Measurements from ENCODE around the gene ARL8B. TPM values are rescaled to one million over a fixed set of nuclear protein-coding genes. Genes with fewer than 3 reads are reported as not detected.
A peak's percentile ranks its signal among the peaks of the same experiment; 100 is the strongest.

Gene ARL8B
- polyA plus RNA-seq, 3 donors: 46.6 to 121 (median 101) TPM

GRCh38 chr3:5198986-5199731 is 77.1 kb downstream of the ARL8B start:
- H3K27ac Mint-ChIP-seq: peak overlapping the region; percentile 93 to 97 (median 95)
- Histone ChIP-seq H3K27ac (ENCODE audit: low read depth in 1 of 2, low read length in 2 of 2) (peak overlapping the region; percentile 41 to 88), H3K9ac (ENCODE audit: insufficient read depth, low read length, poor library complexity, severe bottlenecking) (peak overlapping the region; percentile 47), H3K27me3 (ENCODE audit: control insufficient read depth in 2 of 2, insufficient read depth in 2 of 2, low read length in 2 of 2) (no peaks in the 10 kb centered on the region), H3K4me1 (ENCODE audit: control insufficient read depth in 1 of 2, insufficient read depth in 2 of 2, low read length in 2 of 2) (peaks cover 57 to 59% of the 10 kb centered on the region in 2 donors), H4K20me1 (ENCODE audit: insufficient read depth, low read length) (peaks cover 29% of the 10 kb centered on the region), H2AFZ (ENCODE audit: insufficient read depth, low read depth, low read length, poor library complexity, severe bottlenecking) (no peak overlapping the region), H3K4me2 (replicated peaks; ENCODE audit: extremely low read depth, low read length, poor library complexity, severe bottlenecking) (peak overlapping the region; percentile 24), H3K36me3 (replicated peaks in 1 of 2; ENCODE audit: control insufficient read depth in 1 of 2, insufficient read depth in 2 of 2, low read length in 2 of 2) (peaks cover 36 to 47% of the 10 kb centered on the region in 2 donors), H3K79me2 (ENCODE audit: insufficient read depth, low read length) (peaks cover 91% of the 10 kb centered on the region), H3K4me3 (replicated peaks in 1 of 3; ENCODE audit: low read depth in 2 of 3, low read length in 3 of 3) (peak overlapping the region in 1 of 3 experiments; percentile 7), H3K9me3 (replicated peaks in 1 of 2; ENCODE audit: control insufficient read depth in 1 of 2, insufficient read depth in 1 of 2, low read length in 2 of 2) (no peaks in the 10 kb centered on the region)
- H3K4me3 Mint-ChIP-seq: peak overlapping the region; percentile 12 to 48
- H3K9me3 Mint-ChIP-seq: no peaks in the 10 kb centered on the region
- peaks cover 59% of the 10 kb centered on the region for H3K4me1 Mint-ChIP-seq
- no CpG with 5 or more reads among the region's 5 CpGs for WGBS (ENCODE audit: insufficient coverage)
- no peaks in the 10 kb centered on the region for H3K27me3 Mint-ChIP-seq (ENCODE audit: low read depth in 3 of 3)
- intact Hi-C loops (cut with micrococcal nuclease): loop anchor here in 1 of 2 donors (5.0 to 10.0 kb wide), 2 partner anchors 184 to 222 kb away; partner anchors contain the start of gene BHLHE40
- TF ChIP-seq, protein P1, sequence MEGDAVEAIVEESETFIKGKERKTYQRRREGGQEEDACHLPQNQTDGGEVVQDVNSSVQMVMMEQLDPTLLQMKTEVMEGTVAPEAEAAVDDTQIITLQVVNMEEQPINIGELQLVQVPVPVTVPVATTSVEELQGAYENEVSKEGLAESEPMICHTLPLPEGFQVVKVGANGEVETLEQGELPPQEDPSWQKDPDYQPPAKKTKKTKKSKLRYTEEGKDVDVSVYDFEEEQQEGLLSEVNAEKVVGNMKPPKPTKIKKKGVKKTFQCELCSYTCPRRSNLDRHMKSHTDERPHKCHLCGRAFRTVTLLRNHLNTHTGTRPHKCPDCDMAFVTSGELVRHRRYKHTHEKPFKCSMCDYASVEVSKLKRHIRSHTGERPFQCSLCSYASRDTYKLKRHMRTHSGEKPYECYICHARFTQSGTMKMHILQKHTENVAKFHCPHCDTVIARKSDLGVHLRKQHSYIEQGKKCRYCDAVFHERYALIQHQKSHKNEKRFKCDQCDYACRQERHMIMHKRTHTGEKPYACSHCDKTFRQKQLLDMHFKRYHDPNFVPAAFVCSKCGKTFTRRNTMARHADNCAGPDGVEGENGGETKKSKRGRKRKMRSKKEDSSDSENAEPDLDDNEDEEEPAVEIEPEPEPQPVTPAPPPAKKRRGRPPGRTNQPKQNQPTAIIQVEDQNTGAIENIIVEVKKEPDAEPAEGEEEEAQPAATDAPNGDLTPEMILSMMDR (IDR thresholded peaks at IDR 0.05): no peak
- peak; percentile 74 to 90 (median 87) for DNase-seq
- peaks cover 43 to 62% of the 10 kb centered on the region in 2 donors for H3K36me3 Mint-ChIP-seq

GRCh38 chr3:5201536-5201935 is 79.4 kb downstream of the ARL8B start:
- H3K27me3 Mint-ChIP-seq (ENCODE audit: low read depth in 3 of 3): no peaks in the 10 kb centered on the region
- intact Hi-C loops (cut with micrococcal nuclease): no loop called here
- no peaks in the 10 kb centered on the region for H3K9me3 ChIP-seq (replicated peaks in 1 of 2; ENCODE audit: control insufficient read depth in 1 of 2, insufficient read depth in 1 of 2, low read length in 2 of 2)
- no peak overlapping the region for H2AFZ ChIP-seq (ENCODE audit: insufficient read depth, low read depth, low read length, poor library complexity, severe bottlenecking)
- peaks cover 59 to 67% of the 10 kb centered on the region in 2 donors for H3K36me3 ChIP-seq (replicated peaks in 1 of 2; ENCODE audit: control insufficient read depth in 1 of 2, insufficient read depth in 2 of 2, low read length in 2 of 2)
- H3K4me2 ChIP-seq (replicated peaks; ENCODE audit: extremely low read depth, low read length, poor library complexity, severe bottlenecking): no peak overlapping the region
- DNase-seq: no peak
- H3K4me1 ChIP-seq (ENCODE audit: control insufficient read depth in 1 of 2, insufficient read depth in 2 of 2, low read length in 2 of 2): peaks cover 34 to 35% of the 10 kb centered on the region in 2 donors
- H3K36me3 Mint-ChIP-seq: peaks cover 64 to 82% of the 10 kb centered on the region in 2 donors
- no peak overlapping the region for H3K9ac ChIP-seq (ENCODE audit: insufficient read depth, low read length, poor library complexity, severe bottlenecking)
- peaks cover 35% of the 10 kb centered on the region for H3K4me1 Mint-ChIP-seq
- TF ChIP-seq, protein P1 (IDR thresholded peaks at IDR 0.05): no peak
- peaks cover 0 to 2% (median 0%) of the 10 kb centered on the region in 7 donors for H3K9me3 Mint-ChIP-seq
- WGBS (ENCODE audit: insufficient coverage): no CpG with 5 or more reads among the region's 6 CpGs
- no peak overlapping the region for H3K4me3 ChIP-seq (replicated peaks in 1 of 3; ENCODE audit: low read depth in 2 of 3, low read length in 3 of 3)
- H4K20me1 ChIP-seq (ENCODE audit: insufficient read depth, low read length): peaks cover 5% of the 10 kb centered on the region
- H3K79me2 ChIP-seq (ENCODE audit: insufficient read depth, low read length): peaks cover 77% of the 10 kb centered on the region
- H3K27me3 ChIP-seq (ENCODE audit: control insufficient read depth in 2 of 2, insufficient read depth in 2 of 2, low read length in 2 of 2): no peaks in the 10 kb centered on the region
- H3K27ac Mint-ChIP-seq: peak overlapping the region in 2 of 7 donors; percentile 9 to 49
- H3K4me3 Mint-ChIP-seq: no peak overlapping the region
- peak overlapping the region in 1 of 2 donors; percentile 40 for H3K27ac ChIP-seq (ENCODE audit: low read depth in 1 of 2, low read length in 2 of 2)

Measured in CD14-positive monocyte (primary cell).